Measurements from ENCODE around the gene SMARCC2.

SMARCC2 gene

DNA sequence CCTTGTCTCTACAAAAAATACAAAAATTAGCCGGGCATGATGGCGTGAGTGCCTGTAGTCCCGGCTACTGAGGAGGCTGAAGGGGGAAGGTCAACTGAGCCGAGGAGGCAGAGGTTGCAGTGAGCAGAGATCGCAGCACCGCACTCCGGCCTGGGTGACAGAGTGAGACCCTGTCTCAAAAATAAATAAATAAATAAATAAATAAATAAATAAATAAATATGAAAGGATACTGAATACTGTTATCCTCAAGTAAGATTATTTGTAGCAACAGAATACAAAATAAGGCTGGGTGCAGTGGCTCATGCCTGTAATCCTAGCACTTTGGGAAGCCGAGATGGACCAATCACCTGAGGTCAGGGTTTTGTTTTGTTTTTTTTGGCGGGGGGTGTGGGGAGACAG lies 30.6 kb upstream of the SMARCC2 start (continued):
- TF ChIP-seq, protein P1, sequence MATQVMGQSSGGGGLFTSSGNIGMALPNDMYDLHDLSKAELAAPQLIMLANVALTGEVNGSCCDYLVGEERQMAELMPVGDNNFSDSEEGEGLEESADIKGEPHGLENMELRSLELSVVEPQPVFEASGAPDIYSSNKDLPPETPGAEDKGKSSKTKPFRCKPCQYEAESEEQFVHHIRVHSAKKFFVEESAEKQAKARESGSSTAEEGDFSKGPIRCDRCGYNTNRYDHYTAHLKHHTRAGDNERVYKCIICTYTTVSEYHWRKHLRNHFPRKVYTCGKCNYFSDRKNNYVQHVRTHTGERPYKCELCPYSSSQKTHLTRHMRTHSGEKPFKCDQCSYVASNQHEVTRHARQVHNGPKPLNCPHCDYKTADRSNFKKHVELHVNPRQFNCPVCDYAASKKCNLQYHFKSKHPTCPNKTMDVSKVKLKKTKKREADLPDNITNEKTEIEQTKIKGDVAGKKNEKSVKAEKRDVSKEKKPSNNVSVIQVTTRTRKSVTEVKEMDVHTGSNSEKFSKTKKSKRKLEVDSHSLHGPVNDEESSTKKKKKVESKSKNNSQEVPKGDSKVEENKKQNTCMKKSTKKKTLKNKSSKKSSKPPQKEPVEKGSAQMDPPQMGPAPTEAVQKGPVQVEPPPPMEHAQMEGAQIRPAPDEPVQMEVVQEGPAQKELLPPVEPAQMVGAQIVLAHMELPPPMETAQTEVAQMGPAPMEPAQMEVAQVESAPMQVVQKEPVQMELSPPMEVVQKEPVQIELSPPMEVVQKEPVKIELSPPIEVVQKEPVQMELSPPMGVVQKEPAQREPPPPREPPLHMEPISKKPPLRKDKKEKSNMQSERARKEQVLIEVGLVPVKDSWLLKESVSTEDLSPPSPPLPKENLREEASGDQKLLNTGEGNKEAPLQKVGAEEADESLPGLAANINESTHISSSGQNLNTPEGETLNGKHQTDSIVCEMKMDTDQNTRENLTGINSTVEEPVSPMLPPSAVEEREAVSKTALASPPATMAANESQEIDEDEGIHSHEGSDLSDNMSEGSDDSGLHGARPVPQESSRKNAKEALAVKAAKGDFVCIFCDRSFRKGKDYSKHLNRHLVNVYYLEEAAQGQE (tag by site-specific recombination; IDR thresholded peaks at IDR 0.05): peak; percentile 87
- TF ChIP-seq YY2 (tag by site-specific recombination; IDR thresholded peaks at IDR 0.05) (no peak), ZSCAN16 (tag by site-specific recombination; IDR thresholded peaks at IDR 0.05) (0 out of 2 replicates have a peak, but pooled peaks have one; percentile 39), ZNF785 (tag by site-specific recombination; IDR thresholded peaks at IDR 0.05) (no peak), ZNF138 (tag by site-specific recombination; IDR thresholded peaks at IDR 0.05; ENCODE audit: borderline replicate concordance) (no peak), SP2 (tag by site-specific recombination; IDR thresholded peaks at IDR 0.05) (no peak), ZNF114 (tag by site-specific recombination; IDR thresholded peaks at IDR 0.05) (no peak), SETDB1 (IDR thresholded peaks at IDR 0.05; ENCODE audit: insufficient read length, low read length) (no peak), PRDM1 (tag by site-specific recombination; IDR thresholded peaks at IDR 0.05) (no peak), MYNN (tag by site-specific recombination; IDR thresholded peaks at IDR 0.05; ENCODE audit: borderline replicate concordance) (peak; percentile 60; the same call in 1 of the 2 replicates), ZNF830 (tag by site-specific recombination; IDR thresholded peaks at IDR 0.05; ENCODE audit: low read depth) (no peak), YY1 (tag by site-specific recombination; IDR thresholded peaks at IDR 0.05) (no peak), ZNF311 (tag by site-specific recombination; IDR thresholded peaks at IDR 0.05; ENCODE audit: borderline replicate concordance) (no peak), ZNF530 (tag by site-specific recombination; IDR thresholded peaks at IDR 0.05; ENCODE audit: low read depth) (peak; percentile 43; the same call in 1 of the 2 replicates), HOXD13 (CRISPR knock-in tag; IDR thresholded peaks at IDR 0.05; ENCODE audit: borderline replicate concordance) (no peak), GLI4 (tag by site-specific recombination; IDR thresholded peaks at IDR 0.05) (no peak), ZNF658 (tag by site-specific recombination; IDR thresholded peaks at IDR 0.05) (no peak), ZNF560 (tag by site-specific recombination; IDR thresholded peaks at IDR 0.05; ENCODE audit: borderline replicate concordance) (peak; percentile 97)
- TF ChIP-seq, protein P2, sequence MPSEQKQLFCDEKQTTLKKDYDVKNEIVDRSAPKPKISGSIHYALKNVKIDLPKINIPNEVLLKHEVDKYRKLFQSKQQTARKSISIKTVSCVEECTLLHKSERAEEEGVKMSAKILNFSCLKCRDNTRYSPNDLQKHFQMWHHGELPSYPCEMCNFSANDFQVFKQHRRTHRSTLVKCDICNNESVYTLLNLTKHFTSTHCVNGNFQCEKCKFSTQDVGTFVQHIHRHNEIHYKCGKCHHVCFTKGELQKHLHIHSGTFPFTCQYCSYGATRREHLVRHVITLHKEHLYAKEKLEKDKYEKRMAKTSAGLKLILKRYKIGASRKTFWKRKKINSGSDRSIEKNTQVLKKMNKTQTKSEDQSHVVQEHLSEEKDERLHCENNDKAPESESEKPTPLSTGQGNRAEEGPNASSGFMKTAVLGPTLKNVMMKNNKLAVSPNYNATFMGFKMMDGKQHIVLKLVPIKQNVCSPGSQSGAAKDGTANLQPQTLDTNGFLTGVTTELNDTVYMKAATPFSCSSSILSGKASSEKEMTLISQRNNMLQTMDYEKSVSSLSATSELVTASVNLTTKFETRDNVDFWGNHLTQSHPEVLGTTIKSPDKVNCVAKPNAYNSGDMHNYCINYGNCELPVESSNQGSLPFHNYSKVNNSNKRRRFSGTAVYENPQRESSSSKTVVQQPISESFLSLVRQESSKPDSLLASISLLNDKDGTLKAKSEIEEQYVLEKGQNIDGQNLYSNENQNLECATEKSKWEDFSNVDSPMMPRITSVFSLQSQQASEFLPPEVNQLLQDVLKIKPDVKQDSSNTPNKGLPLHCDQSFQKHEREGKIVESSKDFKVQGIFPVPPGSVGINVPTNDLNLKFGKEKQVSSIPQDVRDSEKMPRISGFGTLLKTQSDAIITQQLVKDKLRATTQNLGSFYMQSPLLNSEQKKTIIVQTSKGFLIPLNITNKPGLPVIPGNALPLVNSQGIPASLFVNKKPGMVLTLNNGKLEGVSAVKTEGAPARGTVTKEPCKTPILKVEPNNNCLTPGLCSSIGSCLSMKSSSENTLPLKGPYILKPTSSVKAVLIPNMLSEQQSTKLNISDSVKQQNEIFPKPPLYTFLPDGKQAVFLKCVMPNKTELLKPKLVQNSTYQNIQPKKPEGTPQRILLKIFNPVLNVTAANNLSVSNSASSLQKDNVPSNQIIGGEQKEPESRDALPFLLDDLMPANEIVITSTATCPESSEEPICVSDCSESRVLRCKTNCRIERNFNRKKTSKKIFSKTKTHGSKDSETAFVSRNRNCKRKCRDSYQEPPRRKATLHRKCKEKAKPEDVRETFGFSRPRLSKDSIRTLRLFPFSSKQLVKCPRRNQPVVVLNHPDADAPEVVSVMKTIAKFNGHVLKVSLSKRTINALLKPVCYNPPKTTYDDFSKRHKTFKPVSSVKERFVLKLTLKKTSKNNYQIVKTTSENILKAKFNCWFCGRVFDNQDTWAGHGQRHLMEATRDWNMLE (tag by site-specific recombination; conservative IDR thresholded peaks at IDR 0.05; ENCODE audit: low read depth): peak; percentile 97
- TF ChIP-seq, protein P3, sequence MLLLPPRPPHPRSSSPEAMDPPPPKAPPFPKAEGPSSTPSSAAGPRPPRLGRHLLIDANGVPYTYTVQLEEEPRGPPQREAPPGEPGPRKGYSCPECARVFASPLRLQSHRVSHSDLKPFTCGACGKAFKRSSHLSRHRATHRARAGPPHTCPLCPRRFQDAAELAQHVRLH (tag by site-specific recombination; IDR thresholded peaks at IDR 0.05): 0 out of 2 replicates have a peak, but pooled peaks have one; percentile 48
- TF ChIP-seq, protein P4, sequence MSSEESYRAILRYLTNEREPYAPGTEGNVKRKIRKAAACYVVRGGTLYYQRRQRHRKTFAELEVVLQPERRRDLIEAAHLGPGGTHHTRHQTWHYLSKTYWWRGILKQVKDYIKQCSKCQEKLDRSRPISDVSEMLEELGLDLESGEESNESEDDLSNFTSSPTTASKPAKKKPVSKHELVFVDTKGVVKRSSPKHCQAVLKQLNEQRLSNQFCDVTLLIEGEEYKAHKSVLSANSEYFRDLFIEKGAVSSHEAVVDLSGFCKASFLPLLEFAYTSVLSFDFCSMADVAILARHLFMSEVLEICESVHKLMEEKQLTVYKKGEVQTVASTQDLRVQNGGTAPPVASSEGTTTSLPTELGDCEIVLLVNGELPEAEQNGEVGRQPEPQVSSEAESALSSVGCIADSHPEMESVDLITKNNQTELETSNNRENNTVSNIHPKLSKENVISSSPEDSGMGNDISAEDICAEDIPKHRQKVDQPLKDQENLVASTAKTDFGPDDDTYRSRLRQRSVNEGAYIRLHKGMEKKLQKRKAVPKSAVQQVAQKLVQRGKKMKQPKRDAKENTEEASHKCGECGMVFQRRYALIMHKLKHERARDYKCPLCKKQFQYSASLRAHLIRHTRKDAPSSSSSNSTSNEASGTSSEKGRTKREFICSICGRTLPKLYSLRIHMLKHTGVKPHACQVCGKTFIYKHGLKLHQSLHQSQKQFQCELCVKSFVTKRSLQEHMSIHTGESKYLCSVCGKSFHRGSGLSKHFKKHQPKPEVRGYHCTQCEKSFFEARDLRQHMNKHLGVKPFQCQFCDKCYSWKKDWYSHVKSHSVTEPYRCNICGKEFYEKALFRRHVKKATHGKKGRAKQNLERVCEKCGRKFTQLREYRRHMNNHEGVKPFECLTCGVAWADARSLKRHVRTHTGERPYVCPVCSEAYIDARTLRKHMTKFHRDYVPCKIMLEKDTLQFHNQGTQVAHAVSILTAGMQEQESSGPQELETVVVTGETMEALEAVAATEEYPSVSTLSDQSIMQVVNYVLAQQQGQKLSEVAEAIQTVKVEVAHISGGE (tag by site-specific recombination; conservative IDR thresholded peaks at IDR 0.05; ENCODE audit: low read depth): peak; percentile 85
- TF ChIP-seq, protein P5, sequence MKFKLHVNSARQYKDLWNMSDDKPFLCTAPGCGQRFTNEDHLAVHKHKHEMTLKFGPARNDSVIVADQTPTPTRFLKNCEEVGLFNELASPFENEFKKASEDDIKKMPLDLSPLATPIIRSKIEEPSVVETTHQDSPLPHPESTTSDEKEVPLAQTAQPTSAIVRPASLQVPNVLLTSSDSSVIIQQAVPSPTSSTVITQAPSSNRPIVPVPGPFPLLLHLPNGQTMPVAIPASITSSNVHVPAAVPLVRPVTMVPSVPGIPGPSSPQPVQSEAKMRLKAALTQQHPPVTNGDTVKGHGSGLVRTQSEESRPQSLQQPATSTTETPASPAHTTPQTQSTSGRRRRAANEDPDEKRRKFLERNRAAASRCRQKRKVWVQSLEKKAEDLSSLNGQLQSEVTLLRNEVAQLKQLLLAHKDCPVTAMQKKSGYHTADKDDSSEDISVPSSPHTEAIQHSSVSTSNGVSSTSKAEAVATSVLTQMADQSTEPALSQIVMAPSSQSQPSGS (tag by site-specific recombination; IDR thresholded peaks at IDR 0.05; ENCODE audit: low read depth): no peak
- TF ChIP-seq, protein P6, sequence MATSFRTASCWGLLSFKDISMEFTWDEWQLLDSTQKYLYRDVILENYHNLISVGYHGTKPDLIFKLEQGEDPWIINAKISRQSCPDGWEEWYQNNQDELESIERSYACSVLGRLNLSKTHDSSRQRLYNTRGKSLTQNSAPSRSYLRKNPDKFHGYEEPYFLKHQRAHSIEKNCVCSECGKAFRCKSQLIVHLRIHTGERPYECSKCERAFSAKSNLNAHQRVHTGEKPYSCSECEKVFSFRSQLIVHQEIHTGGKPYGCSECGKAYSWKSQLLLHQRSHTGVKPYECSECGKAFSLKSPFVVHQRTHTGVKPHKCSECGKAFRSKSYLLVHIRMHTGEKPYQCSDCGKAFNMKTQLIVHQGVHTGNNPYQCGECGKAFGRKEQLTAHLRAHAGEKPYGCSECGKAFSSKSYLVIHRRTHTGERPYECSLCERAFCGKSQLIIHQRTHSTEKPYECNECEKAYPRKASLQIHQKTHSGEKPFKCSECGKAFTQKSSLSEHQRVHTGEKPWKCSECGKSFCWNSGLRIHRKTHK (tag by site-specific recombination; IDR thresholded peaks at IDR 0.05): no peak
- TF ChIP-seq, protein P7, sequence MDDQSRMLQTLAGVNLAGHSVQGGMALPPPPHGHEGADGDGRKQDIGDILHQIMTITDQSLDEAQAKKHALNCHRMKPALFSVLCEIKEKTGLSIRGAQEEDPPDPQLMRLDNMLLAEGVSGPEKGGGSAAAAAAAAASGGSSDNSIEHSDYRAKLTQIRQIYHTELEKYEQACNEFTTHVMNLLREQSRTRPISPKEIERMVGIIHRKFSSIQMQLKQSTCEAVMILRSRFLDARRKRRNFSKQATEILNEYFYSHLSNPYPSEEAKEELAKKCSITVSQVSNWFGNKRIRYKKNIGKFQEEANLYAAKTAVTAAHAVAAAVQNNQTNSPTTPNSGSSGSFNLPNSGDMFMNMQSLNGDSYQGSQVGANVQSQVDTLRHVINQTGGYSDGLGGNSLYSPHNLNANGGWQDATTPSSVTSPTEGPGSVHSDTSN (CRISPR knock-in tag; IDR thresholded peaks at IDR 0.05): no peak

Data from HEK293 (cell line).